ENCODE measurements around the gene IL17REL.

Gene IL17REL

DNA sequence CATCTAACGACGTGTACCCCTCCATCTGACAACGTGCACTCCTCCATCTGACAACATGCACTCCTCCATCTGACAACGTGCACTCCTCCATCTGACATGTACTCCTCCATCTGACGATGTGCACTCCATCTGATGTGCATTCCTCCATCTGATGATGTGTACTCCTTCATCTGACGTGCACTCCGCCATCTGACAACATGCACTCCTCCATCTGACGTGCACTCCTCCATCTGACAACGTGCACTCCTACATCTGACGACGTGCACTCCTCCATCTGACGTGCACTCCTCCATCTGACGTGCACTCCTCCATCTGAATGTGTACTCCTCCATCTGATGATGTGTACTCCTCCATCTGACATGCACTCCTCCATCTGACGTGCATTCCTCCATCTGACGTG lies 8.0 kb upstream of the IL17REL start:
- DNase-seq, result no peak

DNA sequence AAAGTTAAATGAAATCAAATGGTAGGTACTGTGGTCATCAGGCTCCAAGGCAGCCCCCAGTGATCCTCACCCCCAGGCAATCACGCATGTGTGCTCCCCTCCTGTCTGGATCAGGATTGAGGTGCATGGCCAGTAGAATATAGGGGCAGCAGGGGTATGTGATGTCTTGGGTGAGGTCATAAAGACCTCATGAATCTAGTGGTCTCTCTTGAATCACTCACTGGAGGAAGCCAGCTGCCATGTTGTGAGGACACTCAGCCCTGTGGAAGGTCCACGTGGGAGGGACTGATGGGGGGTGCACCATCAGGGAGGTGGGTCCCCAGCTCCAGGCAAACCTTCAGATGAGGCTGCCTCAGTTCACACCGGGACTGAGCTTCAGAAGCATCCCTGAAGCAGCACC lies 6.8 kb upstream of the IL17REL start:
- no peak for DNase-seq

DNA sequence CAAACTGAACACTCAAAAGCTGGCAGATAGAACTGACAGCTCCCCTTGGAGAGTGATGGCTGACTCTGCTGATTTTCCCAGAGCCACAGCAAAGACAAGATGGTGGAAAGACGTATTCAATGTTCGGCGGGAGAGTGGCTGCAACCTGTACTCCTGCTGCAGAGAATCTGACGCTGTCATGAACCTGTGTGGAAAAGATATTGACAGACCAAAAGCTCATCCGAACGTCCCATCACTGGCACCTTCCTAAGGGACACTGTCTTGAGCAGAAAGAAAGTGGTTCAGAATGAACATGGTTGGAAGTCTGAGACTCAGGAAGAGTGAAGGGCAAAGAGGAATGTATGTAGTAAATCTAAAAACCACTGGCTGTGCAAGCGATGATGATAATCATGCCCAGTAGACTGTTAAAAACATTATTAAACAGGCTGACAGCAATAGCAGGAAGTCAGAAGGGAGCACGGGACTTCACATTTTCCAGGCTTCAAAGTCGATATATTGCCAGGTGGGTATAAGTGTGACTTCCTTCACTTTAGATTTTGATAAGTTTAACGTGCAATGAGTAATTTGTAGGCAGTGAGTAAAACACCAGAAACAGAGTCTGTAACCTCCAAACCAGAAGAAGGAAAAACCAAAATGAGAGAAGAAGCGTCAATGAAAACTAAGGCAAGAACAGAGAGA lies 6.2 kb upstream of the IL17REL start:
- DNase-seq, result no peak

DNA sequence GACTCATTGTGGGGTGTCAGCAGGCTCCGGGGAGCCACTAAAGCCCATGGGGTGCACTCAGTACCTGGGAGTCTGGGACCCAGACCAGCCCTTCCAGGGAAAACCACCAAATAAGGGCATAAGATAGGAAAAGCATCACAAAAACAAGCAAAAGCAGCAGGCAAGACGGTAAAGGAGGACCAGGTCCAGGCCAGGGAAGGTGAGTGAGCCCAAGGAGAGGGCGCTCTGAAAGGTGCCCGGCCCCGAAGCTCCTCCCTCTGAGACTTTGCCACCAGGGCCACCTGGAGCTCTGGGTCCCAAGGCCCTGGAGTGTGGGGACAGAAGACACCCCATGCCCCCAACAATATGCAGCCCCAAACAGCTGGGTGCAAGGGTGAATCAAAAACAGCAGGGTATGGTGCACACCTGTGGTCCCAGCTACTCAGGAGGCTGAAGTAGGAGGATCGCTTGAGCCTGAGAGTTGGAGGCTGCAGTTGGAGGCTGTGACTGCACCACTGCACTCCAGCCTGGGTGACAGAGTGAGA lies 5.2 kb upstream of the IL17REL start:
- DNase-seq, result no peak

DNA sequence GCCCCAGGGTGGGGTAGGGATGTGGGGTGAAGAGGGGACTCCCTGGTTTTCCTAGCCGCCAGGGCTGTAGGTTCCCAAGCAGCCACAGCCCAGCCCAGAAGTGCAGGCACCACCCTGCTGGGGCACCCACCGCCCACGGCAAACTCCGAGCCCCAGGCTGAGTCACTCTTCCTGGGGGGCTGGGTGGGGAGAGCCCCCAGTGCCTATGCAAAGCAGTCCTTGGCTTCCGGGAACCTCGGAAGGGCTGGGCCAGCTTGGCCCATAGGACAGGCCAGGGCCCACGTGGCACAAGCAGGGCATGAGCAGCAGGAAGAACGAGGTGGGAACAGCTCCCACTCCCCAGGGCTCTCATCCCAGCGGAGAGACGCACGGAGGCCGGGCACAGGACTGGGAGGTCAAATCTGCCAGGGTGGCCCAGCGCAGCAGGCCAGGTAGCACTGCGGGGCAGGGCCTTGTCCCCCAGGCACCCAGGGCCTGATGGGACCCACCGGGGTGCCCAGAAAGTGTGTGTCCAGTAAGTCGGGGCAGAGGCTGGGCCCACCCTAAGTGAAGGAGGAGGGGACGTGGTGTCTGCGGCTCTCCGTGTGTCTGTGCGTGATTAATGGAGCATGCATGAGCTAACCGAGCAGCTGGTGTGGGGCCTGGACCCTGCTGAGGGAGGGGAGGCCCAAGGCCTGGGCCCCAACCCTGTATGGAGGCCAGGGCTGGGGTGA lies 4.6 kb upstream of the IL17REL start:
- no peak for DNase-seq

DNA sequence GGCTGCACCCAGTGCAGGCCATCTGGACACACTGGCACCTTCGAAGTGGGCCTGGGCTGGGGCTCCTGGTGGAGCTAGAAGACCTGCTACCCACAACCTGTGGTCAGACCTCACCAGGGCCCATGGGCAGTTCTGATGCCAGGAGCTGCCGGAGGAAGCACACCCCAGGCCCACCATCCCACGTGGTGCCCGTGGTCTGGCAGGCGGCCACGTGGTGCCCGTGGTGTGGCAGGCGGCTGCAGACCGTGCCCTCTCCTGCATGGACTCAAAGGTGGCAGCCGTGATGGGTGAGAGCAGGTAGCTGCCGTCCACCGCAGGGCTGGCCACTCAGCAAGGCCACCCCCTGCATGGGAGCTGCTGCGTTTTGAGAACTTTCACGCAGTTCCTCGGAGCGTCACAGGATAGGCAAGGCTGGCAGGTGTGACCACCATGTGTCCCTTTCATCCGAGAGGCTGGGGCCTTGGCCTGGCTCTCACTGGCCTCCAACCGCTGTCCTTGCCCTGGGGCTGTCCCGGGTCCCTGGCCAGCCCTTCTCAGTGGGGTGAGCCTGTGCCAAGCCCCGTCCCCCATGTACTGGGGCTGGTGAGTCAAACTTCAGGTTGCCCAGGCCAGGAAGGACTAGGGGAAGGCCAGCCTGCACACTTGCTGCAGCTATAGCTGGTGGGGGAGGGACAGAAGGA lies 3.9 kb upstream of the IL17REL start:
- no peak for DNase-seq

DNA sequence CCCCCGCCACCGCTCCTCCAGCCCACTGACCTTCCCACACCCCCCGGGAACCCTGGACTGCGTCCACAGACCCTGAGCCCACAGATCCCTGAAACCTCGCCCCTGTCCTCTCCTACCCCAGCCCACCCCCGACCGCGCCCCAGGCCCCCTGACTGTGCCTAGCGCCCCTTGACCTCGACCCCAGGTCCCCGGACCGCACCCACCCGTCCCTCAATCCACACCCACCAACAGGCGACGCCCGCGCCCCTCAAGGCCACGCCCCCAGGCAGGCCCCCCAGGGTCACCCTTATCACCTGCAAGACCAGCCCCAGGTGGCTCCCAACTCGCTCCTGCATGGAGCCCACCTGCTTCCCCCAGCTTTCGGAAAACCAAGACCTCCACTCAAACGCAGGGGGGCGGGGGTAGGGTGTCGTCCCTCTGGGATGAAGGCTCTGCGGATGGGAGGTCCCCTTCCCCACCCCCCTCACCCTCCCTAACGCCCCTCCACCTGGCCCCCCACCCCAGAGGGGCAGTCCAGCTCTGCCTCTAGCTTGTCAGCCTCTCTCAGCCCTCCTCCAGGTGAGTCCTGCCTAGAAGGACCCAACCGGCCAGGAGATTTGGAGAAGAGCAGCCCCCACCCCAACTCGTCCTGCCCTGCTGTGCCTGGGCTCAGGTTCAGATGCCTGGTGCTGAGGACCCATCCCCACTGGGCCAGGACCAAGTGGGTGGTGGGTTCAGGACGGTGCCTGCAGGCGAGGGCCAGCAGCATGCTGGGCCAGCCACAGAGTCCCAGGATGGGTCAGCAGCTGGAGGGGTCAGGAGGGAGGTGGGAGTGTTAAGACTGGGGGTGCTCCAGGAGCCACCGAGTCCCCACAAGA lies 3.1 kb upstream of the IL17REL start:
- DNase-seq, result no peak

DNA sequence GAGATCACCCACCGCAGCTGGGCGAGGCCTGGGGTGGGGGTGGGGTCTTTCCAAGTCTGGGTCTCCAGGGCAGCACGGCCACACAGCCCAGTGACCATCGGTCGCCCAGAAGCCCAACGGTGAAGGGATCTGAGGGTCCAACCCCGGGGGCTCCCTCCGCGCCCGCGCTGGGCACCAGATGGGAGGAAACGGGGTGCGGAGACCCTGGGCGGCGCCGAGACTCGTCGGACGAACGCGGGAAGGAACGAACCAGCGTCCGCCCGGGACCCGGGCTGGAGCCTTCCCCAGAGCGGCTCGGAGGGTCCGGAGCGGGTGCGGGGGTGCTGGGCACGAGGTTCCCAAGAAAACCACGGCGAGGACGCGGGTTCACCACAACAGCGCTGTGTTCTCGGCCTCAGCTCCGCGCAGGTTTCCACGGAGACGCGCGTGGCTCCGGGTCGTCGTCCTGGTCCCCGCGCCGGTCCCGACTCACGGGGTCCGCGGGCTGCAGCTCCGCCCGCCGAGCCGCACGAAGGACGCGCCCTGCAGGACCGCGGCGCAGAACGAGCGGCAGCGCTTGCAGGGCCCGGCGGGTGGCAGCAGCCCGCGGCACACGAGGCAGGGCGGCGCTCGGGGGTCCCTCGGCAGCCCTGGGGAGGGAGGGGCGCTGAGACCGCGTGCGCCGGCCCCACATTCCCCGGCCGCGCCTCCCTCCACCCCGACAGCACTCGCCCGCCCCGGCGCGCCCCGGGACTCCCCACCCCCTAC lies 2.3 kb upstream of the IL17REL start:
- DNase-seq, result no peak

DNA sequence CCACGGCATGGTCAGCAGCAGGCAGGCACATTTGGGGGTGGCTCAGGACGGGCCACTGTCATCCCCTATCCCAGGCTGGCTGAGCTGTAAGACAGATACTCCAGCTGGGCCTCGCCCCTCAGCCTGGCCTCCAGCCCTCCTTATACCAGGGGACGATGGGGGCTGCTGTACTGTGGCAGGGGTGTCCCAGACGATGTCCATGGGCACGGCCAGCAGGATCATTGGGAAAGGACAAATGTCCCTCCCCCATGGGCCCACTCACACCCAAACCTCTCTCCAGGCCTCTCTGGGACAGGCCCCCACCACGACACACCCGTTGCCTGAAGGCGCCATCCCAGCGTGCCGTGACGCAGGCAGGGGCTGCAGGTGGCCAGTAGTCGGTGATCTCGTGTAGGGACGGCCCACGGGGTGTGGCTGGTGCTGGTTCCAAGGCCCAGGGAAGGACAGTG lies 1.5 kb upstream of the IL17REL start:
- no peak for DNase-seq

DNA sequence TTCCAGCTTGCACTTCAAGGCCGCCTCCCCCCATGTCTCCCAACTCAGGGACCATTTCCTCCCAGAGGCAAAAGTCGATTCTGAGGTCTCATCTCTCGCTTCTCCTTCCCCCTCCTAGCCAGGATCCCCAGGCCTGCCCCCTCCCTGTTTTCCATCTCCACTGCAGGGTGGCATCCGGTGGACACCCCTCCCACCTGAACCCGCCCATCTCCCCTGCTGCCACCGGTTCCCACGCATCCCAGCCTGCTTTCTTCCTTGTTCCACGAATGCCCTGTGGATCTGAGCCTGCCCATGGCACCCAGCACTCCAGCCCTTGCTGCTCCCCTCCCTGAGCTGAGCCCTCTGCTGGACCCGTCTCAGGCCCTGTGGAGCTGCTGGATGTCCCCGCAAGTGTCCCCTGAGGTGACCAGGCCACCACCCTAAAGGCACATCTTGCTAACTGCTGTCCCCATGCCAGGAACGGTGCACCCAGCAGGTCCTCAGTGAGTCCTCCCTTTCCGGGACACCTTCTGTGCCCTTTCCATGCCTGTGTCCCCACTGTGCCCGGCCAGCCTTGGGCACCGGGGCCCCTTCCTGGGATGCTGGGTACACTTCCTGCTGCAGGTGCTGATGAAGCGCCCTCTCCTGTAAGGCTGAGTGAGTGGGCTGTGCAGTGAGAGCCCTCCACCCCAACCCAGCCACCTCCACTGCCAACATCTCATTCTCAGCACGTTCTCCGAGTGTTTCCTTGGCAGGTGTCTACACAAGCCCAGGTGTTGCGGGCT lies 936 bp downstream of the IL17REL start:
- DNase-seq, result no peak

DNA sequence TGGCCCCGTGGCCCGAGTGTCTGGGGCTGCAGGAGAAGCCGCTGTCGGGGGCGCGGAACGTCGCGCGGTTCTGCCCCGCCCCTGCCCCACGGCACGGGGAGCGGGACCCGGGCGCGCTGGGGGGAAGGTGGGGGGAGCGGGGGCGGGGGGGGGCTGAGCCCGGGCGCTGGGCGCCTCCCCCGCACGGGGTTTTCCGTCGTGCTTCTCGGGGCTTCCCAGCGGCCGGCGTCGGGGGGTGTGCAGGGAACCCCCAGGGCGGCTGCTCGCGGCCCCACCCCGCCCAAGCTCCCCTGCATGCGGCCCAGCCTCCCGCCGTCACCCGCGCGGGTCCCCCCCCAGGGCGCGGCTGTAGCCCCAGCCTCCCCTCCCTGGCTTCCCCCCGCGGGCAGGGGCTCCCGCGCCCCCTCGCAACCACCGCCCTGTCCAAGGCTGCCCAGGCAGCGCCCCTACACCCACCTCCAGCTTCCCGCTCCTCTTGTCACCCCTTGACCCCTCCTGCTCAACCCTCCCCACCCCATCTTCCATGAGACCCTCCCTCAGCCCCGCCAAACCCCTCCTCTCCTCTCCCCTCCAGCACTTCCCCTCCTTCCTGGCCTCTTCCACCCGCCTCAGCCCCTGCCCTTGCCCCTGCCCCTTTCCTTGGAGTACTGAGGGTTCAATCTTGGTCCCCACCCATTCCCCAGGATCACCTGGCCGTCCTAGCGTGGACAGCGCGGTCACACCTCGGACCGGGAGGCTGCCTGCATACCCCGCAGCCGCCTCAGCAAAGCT lies 1.7 kb downstream of the IL17REL start:
- DNase-seq, result no peak

DNA sequence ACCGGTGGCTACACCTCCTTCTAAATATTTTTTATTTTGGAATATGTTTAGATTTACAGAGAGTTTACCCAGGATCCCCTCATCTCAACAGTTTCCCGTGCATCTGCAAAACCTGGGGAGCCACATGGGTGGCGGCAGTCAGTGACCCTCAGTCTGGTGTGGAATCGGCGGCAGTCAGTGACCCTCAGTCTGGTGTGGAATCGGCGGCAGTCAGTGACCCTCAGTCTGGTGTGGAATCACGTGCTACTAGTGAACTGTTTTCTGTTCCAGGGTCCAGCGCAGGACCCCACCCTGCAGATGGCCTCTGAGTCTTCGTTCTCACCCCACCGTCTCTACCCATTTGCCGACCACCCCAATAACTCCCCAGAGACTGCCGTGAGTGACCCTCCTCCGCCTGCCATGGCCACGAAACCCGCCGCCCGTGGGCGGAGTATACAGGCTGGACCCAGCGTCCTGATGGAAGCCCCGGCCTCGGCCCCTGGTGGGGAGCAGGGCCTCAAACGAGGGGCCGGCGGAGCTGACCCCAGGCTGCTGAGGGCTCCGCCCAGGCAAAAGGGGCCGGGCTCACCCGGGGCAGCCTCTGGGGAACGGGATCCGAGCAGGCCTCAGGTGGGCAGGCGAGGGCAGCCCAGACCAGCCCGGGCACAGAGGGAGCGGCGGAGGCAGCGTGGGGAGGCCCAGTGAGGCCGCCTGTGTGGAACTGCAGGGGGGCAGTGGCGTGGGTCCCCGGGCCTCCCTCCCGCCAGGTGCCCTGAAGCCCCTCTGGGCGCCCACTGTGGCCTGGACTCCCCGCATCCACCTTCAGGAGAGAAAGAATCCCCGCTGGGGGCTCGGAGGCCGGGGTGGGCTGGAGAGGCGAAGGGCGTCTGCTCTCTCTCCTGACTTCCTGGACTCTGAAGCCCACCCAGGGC lies 2.5 kb downstream of the IL17REL start:
- no peak for DNase-seq

DNA sequence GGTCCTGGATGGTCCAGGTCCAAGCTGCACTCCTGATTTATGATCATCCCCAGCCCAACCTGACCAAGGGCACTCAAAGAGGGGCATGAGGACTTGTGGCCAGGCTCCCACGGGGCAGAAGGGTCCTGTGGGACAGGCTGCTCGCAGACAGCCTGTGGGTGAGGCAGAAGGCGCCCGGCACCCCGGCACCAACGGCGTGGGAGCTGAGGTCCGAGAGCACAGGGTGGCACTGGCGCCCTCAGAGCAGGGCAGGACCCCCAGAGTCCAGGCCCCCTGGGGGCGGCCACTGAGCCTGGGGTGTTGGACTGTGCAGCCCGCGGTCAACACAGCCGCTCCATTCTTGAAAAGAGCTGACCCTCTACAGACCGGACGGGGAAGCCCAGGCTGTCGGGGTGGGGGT lies 3.3 kb downstream of the IL17REL start:
- no peak for DNase-seq

DNA sequence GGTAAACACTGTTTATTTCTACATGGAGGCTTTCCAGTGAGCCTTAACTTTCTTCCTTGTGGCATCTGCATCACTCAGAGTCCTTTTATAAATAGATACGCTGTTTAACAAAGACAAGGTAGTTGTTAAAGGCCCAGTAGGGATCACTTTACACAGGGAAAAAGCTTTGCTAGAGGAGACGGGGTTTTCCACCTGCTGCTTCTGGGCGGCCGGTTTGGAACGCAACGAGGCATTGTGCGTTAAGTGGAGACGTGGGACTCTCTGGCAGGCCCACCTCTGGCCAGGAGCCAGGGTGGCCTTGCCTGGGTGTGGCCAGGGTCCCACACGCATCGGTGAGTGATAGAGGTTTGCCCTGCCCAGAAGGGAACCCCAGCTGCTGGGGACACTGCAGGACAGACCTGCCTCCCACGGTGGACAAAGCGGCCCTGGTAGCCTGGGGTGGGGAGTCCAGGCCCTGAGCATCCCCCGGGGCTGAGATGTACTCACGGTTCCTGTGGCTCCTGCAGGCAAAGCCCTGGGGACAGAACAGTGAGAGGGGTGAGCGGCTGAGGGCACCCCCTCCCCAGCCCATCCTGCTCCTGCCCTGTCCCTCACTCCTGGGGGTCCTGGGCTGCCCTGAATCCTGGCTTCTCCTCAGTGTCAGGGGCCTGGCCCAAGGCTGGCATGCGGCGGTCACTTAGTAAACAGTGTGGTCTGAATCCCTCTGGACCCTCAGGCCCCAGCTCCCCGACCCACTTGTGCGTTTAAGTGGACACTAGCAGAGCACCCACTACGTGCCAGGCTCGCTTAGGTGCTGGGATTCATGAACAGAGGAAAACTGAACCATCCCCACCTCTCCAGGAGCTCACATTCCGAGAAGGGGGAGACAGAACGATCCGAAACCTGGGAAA lies 4.2 kb downstream of the IL17REL start:
- DNase-seq, result no peak

DNA sequence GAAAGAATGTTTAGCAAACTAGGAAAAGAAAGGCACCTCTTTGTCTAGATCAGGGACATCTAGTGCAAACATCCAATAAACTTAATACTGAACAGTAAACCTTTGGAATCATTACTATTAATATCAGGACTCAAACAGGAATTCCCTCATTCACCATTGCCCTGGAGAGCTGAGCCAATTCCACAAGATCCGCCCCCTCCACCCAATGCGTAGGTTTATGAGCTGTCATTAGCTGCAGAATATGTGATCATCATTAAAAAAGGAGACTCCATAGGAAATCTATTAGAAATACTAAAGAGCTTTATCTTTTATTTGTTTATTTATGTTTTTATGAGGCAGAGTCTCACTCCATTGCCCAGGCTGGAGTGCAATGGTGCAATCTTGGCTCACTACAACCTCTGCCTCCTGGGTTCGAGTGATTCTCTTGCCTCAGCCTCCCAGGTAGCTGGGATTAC lies 5.5 kb downstream of the IL17REL start:
- DNase-seq, result no peak

DNA sequence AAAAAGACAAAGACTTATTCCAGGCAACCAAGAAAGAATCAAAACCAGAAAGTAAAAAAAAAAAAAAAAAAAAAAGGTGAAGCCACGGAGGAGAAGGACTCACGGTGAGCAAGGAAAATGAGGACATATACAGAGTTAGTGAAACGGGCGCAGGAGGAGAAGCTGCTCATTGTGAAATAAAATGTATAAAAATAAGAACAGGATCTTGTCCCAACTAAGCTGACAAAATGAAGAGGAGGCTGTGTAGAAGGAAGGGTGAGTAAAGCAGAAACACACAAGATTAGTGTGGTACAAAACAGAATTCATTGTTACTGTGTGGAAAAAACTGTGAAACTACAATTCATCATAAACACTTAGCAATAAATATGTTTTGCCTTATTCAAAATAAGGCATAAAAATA lies 7.6 kb downstream of the IL17REL start:
- DNase-seq, result no peak

DNA sequence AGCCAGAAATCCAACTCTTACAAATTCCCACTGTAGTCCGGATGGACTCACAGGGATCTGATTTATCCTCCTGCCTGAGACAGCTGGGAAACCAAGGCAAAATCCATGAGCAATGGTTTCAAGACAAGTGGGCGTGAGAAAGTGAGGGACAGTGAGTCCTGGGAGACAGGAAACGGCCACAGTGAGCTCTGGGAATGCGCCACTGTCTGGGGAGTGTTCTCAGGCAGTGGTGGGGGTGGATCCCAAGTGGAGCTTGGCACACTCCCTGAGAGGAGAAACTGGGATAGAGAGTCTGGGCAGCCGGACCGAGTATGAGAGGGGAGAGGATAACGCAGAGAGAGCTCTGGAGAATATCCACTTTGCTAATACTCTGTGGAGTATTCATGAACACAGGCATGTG lies 9.8 kb downstream of the IL17REL start:
- DNase-seq, result no peak

All from hematopoietic multipotent progenitor cell treated with erythropoietin and hydrocortisone succinate and interleukin-3 and kit ligand, for 6 days (in vitro differentiated cells).